Endometrium (tissue), 2 donors: ENCODE data around the gene KAT6B.

Experiments
- FAIRE-seq: peaks from 2 replicates; lab custom pipeline; 2012; peaks lifted over from hg19 to GRCh38; lab: Jason Lieb, UNC
- donor health status: control.
- donor health status: control.

KAT6B gene

GRCh38 chr10:74823791-74824183 is 2.6 kb upstream of the KAT6B start:
- FAIRE-seq = no peak

- no peak for FAIRE-seq
Measured at GRCh38 chr10:74824184-74824899, 2.1 kb upstream of the KAT6B start.

- no peak for FAIRE-seq
Measured at GRCh38 chr10:74824900-74825370, 1.5 kb upstream of the KAT6B start.

GRCh38 chr10:74825371-74826141 is 844 bp upstream of the KAT6B start:
- FAIRE-seq = no peak

GRCh38 chr10:74827045-74827441 is 643 bp downstream of the KAT6B start:
- no peak for FAIRE-seq

- no peak for FAIRE-seq
Measured at GRCh38 chr10:74827694-74828093, 1.3 kb downstream of the KAT6B start.

- FAIRE-seq = no peak
Measured at GRCh38 chr10:74828946-74829345, 2.5 kb downstream of the KAT6B start.

GRCh38 chr10:74831518-74832120 is 5.2 kb downstream of the KAT6B start:
- no peak for FAIRE-seq

GRCh38 chr10:74835963-74836362 is 9.6 kb downstream of the KAT6B start:
- no peak for FAIRE-seq

- no peak for FAIRE-seq
Measured at GRCh38 chr10:74836877-74837276, 10.5 kb downstream of the KAT6B start.

- FAIRE-seq = no peak
Measured at GRCh38 chr10:74837743-74838142, 11.3 kb downstream of the KAT6B start.

GRCh38 chr10:74839708-74840107 is 13.3 kb downstream of the KAT6B start:
- no peak for FAIRE-seq

- no peak for FAIRE-seq
Measured at GRCh38 chr10:74841265-74841973, 15.0 kb downstream of the KAT6B start.

- no peak for FAIRE-seq
Measured at GRCh38 chr10:74842301-74842954, 16.0 kb downstream of the KAT6B start.

GRCh38 chr10:74846958-74847357 is 20.6 kb downstream of the KAT6B start:
- FAIRE-seq = no peak

- no peak for FAIRE-seq
Measured at GRCh38 chr10:74851831-74852230, 25.4 kb downstream of the KAT6B start.

- no peak for FAIRE-seq
Measured at GRCh38 chr10:74852381-74852780, 26.0 kb downstream of the KAT6B start.

- peak; percentile 18 for FAIRE-seq
Measured at GRCh38 chr10:74854610-74855009, 28.2 kb downstream of the KAT6B start.

GRCh38 chr10:74855027-74855426 is 28.6 kb downstream of the KAT6B start:
- FAIRE-seq = no peak

GRCh38 chr10:74855439-74855838 is 29.0 kb downstream of the KAT6B start:
- FAIRE-seq = peak; percentile 29

GRCh38 chr10:74856940-74857339 is 30.5 kb downstream of the KAT6B start:
- no peak for FAIRE-seq

GRCh38 chr10:74857586-74857985 is 31.2 kb downstream of the KAT6B start:
- no peak for FAIRE-seq
